SK-N-SH (cell line): ENCODE data around the gene DHRS12.

Source experiments
- EP300 ChIP-seq, 2 experiments: IDR thresholded peaks; 2 replicates each; pipeline versions ENCODE4 v1.4.0 to v1.6.1; 2012; ENCODE audit warnings: borderline replicate concordance in 1 of 2, low read depth in 1 of 2, low read length in 1 of 2
- EZH2phosphoT487 ChIP-seq: fragments of 200-600 bp; sonication (generic); IDR thresholded peaks from 2 replicates; pipeline ENCODE4 v1.6.1; 2017; ENCODE audit warnings: low read depth, mixed run types, mild to moderate bottlenecking, antibody characterized with exemption, moderate library complexity, borderline replicate concordance
- FOXM1 ChIP-seq: IDR thresholded peaks from 2 replicates; pipeline ENCODE4 v1.4.0; 2012; ENCODE audit warnings: low read depth, mild to moderate bottlenecking
- GABPA ChIP-seq: IDR thresholded peaks from 2 replicates; pipeline ENCODE4 v1.4.0; 2012; ENCODE audit warnings: low read depth, mild to moderate bottlenecking
- JUND ChIP-seq: IDR thresholded peaks from 2 replicates; pipeline ENCODE4 v1.4.0; 2012
- NFIC ChIP-seq: IDR thresholded peaks from 2 replicates; pipeline ENCODE4 v1.4.0; 2012; ENCODE audit warnings: borderline replicate concordance
- POLR2AphosphoS5 ChIP-seq: IDR thresholded peaks from 2 replicates; pipeline ENCODE4 v1.6.1; 2012; ENCODE audit warnings: low read depth, low read length
- RAD21 ChIP-seq: IDR thresholded peaks from 2 replicates; pipeline ENCODE4 v1.6.1; 2012; ENCODE audit warnings: mild to moderate bottlenecking, low read length
- TAF1 ChIP-seq: IDR thresholded peaks from 2 replicates; pipeline ENCODE4 v1.6.1; 2012; ENCODE audit warnings: low read depth, mild to moderate bottlenecking, low read length, moderate library complexity, borderline replicate concordance
- TEAD4 ChIP-seq: IDR thresholded peaks from 2 replicates; pipeline ENCODE4 v1.4.0; 2012; ENCODE audit warnings: mild to moderate bottlenecking, borderline replicate concordance; ENCODE audit not compliant: insufficient read depth
- TF ChIP-seq, protein P1 (sequence below): fragments of 200-600 bp; sonication (generic); IDR thresholded peaks from 2 replicates; pipeline ENCODE4 v1.6.1; 2017; ENCODE audit warnings: antibody characterized with exemption, mild to moderate bottlenecking, moderate library complexity
- TF ChIP-seq, protein P2 (sequence below): IDR thresholded peaks from 2 replicates; pipeline ENCODE4 v1.6.1; 2012; ENCODE audit warnings: mild to moderate bottlenecking, low read depth, low read length, moderate library complexity
- TF ChIP-seq, protein P3 (sequence below): IDR thresholded peaks from 2 replicates; pipeline ENCODE4 v1.4.0; 2012; ENCODE audit warnings: low read depth

DNA sequence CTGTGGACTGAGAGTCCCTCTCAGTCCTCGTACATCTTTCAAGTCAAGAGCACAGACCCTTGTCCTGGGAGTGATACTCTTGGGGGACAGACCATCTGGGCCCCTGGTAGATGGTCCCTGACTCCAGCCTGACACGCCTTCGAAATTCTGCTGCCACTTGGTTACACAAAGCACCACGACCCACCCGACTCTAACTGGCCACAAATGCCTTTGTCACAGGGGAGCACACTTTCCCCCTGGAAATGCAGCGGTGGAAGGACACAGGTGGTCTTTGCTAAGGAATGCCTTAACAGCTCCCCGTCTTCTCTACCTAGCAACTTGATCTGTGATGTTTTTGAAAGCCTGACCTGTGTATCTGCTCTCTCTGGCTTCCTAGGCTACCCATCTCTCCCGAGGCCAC lies 13.8 kb upstream of the DHRS12 start:
- no peak for TF ChIP-seq RAD21
- no peak for TF ChIP-seq EP300 (IDR thresholded peaks at IDR 0.05; ENCODE audit: borderline replicate concordance in 1 of 2, low read depth in 1 of 2, low read length in 1 of 2)
- TF ChIP-seq, protein P1, sequence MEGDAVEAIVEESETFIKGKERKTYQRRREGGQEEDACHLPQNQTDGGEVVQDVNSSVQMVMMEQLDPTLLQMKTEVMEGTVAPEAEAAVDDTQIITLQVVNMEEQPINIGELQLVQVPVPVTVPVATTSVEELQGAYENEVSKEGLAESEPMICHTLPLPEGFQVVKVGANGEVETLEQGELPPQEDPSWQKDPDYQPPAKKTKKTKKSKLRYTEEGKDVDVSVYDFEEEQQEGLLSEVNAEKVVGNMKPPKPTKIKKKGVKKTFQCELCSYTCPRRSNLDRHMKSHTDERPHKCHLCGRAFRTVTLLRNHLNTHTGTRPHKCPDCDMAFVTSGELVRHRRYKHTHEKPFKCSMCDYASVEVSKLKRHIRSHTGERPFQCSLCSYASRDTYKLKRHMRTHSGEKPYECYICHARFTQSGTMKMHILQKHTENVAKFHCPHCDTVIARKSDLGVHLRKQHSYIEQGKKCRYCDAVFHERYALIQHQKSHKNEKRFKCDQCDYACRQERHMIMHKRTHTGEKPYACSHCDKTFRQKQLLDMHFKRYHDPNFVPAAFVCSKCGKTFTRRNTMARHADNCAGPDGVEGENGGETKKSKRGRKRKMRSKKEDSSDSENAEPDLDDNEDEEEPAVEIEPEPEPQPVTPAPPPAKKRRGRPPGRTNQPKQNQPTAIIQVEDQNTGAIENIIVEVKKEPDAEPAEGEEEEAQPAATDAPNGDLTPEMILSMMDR, result no peak
- TF ChIP-seq, protein P2, sequence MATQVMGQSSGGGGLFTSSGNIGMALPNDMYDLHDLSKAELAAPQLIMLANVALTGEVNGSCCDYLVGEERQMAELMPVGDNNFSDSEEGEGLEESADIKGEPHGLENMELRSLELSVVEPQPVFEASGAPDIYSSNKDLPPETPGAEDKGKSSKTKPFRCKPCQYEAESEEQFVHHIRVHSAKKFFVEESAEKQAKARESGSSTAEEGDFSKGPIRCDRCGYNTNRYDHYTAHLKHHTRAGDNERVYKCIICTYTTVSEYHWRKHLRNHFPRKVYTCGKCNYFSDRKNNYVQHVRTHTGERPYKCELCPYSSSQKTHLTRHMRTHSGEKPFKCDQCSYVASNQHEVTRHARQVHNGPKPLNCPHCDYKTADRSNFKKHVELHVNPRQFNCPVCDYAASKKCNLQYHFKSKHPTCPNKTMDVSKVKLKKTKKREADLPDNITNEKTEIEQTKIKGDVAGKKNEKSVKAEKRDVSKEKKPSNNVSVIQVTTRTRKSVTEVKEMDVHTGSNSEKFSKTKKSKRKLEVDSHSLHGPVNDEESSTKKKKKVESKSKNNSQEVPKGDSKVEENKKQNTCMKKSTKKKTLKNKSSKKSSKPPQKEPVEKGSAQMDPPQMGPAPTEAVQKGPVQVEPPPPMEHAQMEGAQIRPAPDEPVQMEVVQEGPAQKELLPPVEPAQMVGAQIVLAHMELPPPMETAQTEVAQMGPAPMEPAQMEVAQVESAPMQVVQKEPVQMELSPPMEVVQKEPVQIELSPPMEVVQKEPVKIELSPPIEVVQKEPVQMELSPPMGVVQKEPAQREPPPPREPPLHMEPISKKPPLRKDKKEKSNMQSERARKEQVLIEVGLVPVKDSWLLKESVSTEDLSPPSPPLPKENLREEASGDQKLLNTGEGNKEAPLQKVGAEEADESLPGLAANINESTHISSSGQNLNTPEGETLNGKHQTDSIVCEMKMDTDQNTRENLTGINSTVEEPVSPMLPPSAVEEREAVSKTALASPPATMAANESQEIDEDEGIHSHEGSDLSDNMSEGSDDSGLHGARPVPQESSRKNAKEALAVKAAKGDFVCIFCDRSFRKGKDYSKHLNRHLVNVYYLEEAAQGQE, result no peak
- TF ChIP-seq EZH2phosphoT487, result no peak
- no peak for TF ChIP-seq TAF1
- no peak for TF ChIP-seq TEAD4
- TF ChIP-seq JUND, result no peak
- TF ChIP-seq, protein P3, sequence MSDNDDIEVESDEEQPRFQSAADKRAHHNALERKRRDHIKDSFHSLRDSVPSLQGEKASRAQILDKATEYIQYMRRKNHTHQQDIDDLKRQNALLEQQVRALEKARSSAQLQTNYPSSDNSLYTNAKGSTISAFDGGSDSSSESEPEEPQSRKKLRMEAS, result no peak
- no peak for TF ChIP-seq NFIC
- TF ChIP-seq GABPA, result no peak
- no peak for TF ChIP-seq POLR2AphosphoS5
- no peak for TF ChIP-seq FOXM1
